Stimulated activated CD8-positive, alpha-beta memory T cell treated with anti-CD3 and anti-CD28 coated beads, Interleukin-2, amount 100 ng/mL, for 1 hour (primary cell): ENCODE results near the gene BIVM.

Experiments used
- DNase-seq, 2 donors: peaks; one replicate each; pipeline ENCODE4 v3.0.0-alpha.2; 2020; ENCODE audit warnings: low read depth in 2 of 2

The BIVM gene

DNA sequence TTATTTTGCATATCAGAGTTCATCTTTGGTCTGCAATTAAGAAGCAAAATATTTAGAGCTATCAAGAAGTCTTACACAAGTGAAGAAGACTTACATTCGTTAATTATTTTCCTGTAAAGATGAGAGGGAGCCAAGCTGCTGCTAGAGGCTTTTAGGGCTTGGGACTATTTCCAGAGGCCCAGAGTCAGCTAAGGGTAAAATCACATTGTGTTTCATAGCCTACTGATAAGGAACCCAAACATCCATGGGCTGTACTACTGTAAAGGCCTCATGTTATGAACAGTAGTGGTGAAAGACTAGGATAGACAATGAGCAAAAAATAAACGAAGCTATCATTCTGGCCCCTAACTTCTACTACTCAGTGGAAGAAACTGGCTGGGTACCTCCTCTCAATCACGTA is 14.4 kb upstream of the BIVM start:
- DNase-seq: no peak

DNA sequence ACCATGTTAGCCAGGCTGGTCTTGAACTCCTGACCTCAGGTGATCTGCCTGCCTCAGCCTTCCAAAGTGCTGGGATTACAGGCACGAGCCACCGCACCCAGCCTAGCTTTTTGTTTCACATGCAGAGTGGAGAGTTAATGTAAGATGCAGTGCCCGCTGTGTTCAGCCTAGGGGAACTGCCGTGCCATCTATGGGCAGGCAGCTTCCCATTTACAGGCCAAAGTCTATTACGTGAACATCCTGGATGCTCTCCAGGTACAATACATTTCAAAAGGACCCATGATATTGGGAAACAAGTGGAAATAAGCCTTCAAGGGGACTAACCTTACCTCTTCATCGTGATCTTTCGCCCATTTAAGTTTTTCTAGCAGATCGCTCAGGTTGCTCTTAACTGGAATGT is 10.2 kb upstream of the BIVM start:
- DNase-seq: no peak

DNA sequence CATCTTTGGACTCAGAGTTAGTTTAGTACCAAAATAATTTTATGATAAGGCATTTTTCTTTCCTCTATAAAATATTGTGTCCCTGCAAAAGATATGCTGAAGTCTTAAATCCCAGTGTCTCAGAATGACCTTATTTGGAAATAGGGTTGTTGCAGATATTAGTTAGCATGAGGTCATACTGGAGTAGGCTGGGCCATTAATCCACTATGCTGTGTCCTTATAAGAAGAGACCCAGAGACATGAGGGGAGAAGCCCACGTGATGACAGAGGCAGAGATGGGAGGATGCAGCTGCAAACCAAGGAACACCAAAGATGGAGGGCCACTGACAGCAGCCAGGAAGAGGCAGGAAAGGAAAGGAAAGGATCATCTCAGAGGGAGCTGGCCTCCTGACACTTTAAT is 6.5 kb upstream of the BIVM start:
- no peak for DNase-seq

DNA sequence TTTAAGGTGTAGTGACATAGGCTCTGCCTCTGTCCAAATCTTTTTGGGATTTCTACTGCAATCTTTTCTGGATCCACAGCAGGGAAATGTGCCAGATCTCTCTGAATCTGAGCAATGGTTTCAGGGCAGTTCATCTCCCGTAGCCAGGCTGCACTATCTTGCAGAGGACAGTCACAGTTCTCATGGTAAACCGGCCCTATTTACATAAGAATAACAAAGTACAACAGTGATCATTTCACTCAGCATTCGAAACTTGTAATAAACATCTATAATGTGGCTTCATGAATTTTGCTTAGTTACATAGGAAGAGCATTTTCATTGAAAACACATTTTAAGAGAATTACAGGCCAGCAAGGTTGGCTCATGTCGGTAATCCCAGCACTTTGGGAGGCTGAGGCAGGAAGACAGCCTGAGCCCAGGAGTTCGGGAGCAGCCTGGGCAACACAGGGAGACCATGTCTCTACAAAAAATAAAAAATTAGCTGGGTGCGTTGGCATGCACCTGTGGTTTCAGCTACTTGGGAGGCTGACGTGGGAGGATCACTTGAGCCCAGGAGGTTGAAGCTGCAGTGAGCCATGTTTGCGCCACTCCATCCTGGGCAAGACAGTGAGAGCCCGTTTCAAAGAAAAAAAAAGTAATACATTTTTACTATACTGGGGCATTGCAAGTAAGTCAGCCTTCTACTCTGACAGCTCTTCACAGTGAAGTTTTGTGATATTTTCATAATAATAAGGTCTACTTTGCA is 5.1 kb upstream of the BIVM start:
- no peak for DNase-seq

DNA sequence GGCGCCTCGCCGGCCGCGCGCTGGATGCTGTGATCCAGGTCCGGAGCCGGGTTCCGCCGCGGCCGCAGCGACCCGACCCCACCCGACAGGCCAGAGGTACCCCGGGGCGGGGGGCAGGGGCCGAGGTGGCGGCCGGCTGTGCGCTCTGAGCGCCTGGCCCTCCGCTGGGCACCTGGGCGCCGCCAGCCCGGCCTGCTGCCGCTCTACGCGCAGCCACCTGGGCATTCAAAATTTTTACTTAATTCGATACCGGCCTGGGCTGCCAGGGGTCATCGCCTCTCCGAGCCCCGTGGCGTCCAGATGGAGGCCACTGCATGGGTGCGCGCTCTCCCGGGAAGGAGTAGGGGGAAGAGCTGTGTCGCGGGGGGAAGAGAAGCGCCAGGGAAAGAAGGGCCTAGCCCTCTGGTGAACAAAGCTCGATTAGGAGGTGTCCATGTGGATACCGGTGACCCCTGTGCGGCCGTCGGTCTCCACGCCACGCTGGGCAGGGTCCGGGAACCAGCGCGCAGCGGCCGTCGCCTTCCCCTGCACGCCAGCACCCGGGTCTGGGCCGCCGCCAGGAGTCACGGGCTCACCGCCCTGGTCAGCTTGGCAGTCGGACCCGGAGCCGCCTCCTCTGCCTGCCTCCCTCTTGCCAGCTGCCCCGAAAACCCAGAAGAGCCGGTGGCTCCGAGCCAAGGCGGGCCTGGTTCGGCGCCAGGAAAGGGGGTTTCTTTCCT is 666 bp downstream of the BIVM start:
- DNase-seq: no peak

DNA sequence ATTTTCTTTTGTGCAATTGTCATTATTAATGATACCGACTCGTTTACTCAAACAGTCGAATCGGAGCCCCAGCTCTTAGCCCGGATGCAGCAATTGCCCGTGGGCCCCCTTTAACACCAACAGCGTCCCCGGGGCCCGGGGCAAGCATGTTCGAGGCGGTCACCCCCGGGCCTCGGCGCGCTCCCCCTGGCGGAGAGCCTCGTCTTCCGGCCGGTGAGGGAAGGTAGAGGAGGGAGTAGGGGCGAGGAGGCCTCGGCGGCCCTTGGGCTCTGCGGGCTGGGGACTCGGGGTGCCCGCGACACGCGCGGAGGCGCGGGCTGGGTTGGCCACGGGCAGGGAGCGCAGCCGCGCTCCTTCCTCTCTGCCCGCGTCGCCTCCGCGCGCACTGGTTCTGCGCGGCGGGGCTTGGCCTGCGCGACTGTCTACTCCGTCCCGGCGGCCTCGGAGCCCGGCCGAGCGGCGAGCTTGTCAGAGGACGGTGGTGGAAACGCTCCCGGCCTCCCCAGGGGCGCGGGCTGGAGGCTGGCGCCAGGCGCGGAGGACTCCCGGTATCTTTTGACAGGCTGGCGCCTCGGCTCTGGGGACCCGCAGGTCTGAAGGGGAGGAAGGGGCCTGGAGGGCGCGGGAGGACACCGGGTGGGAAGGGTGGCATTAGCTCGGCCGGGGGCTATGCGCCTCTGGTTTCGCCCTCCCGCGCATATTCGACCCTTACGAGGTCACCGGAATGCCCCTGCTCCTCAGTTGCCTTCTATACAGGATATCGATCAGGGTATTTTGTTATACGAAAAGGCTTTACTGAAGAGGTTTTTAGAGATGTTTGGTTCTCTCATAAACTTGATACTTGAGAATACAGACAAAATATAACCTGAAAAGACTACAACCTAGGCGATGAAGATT is 1.5 kb downstream of the BIVM start:
- DNase-seq: peak; percentile 60 to 72

DNA sequence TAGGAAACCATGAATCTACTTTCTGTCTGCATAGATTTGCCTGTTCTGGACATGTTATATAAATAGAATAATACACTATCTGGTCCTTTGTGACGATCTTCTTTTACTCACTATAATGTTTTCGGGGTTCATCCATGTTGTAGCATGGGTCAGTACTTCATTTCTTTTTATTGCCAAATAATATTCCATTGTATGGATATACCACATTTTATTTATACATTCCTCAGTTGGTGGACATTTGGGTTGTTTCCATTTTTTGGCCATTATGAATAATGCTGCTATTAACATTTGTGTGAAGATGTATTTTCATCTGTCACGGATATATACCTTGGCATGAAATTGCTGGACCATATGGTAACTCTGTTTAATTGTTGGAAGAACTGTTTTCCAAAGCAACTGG is 6.8 kb downstream of the BIVM start:
- no peak for DNase-seq

DNA sequence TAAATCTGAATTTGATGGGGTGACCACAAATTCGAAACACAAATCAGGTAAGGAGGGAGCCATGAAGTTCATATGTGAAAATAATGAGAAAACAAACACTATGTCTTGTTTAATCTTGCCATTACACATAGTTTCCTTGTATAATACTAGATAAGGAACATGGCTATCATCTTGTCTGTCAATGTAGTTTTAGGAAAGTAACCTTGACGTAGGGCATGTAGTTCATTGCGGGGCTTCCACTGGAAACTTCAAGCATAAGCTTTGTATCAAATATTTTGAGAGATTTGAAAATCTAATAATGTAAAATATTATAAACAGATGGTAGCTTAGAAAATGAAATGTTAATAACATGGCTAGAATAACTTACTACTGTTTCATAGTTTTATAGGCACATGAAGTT is 8.8 kb downstream of the BIVM start:
- DNase-seq: no peak

DNA sequence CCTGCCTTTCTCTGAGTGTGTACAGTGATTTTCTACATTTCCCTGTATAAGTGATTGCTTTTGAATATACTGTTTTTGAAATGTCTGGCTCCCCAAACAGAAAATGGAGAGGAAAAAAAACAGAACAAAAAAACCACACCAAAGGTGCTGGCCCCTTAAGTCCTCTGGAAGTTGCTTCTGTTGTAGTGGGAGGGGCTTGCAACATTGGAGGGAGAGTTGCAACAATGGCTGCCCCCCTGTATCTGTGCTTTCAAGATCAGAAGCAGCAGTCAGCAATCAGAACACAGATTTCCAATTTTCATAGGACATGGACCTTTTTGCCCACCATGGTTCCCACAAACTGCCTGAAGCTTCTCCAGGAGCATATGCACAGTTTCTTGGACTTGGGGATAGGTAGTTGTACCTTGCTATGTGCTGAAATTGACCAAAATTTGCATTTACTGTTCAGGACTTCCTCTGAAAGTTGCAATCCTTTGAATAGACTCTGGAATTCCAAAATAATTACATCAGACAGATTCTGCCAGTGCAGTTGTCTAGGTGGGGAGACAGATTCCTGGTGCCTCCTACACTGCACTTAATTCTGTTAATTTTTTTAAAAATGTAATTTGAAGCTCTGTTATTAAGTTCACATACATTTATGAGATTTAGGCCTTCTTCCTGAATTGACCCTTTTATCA is 13.8 kb downstream of the BIVM start:
- no peak for DNase-seq

DNA sequence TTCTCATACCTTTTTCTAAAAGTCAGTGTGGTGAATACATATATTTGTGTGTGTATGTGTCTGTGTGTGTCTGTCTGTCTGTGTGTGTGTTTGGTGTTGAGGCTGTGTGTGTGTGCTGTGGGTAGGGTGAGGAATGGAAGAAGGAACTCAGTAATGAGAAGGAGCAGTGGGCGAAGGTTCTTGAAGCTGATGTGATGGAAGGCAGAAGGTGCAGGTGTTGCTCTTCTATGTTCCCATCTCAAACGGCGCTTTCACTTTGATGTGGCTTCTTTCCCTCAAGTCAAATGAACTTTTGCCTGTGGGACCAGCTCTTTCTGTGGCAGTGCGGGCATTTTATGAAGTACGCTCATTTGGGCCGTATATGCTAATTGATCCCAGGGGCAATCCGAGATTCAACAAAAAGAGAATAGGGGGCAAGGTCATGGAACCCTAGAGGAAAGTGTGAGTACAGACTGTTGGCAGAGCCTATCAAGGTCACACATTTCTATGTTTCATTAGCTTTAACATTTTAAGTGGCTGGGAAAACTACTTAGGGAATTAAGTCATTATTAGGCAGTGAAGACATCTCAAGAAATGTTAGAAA is 15.2 kb downstream of the BIVM start:
- no peak for DNase-seq

DNA sequence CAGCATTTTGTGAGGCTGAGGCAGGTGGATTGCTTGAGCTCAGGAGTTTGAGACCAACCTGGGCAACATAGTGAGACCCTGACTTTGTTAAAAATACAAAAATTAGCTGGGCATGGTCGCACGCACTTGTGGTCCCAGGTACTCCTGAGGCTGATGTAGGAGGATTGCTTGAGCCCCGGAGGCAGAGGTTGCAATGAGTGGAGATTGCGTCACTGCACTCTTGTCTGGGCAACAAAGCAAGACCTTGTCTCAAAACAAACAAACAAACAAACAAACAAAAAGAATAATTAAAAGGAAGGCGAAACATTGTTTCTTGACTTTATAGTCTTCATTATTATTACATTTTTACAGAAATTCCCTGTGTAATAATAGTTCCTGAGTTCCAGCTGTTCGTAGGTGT is 15.9 kb downstream of the BIVM start:
- DNase-seq: no peak

DNA sequence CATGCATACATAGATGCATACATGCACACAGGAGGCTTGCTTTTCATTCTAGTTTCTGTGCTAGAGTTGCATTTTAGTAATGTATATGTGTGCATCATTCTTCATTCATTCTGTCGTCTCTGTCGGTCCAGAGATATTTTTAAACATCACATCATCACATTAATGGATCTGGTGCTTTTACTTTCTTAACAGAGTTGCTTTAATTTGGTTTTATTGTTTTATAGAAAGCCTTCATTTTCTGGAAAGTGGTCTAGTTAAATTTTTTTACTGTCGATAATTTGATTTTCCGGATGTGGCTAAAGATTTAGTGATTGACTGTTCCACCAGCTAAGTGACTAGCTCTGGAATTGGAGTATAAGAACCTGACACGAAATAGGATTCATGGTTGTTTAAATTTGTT is 16.9 kb downstream of the BIVM start:
- DNase-seq: no peak

DNA sequence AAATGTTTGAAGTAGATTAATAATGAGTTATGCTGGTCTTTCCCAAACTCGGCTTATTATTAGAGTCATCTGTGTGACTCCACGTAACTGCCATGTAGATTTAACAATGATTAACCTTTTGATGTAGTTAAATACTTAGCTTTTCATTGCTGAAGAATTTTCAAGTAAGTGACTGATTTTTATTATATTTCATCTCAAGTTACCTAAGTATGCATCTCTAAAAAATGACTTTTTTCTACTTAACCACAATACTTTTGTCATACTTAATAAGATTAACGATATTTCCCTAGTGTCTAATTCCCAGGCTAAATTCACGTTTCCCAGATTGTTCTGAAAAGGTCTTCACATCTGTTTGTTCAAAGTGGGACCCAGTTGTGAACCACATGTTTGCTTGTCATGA is 17.8 kb downstream of the BIVM start:
- DNase-seq: no peak

DNA sequence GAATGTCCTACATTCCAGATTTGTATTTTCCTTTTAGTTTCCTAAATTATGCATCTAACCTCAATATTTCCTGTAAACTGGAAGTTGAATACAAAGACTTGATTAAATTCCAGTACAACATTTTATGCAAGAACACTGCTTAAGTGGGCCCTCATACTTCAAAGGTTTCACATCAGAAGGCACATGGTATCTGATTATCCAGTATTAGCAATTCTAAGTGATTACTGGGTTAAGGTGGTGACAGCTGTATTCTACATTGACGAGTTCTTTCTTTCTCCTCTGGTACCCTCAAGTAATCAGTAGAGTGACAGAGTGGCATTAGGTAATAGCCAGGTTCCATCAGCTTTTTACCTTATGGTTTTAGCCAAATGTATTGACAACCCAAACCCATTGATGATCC is 18.3 kb downstream of the BIVM start:
- no peak for DNase-seq

DNA sequence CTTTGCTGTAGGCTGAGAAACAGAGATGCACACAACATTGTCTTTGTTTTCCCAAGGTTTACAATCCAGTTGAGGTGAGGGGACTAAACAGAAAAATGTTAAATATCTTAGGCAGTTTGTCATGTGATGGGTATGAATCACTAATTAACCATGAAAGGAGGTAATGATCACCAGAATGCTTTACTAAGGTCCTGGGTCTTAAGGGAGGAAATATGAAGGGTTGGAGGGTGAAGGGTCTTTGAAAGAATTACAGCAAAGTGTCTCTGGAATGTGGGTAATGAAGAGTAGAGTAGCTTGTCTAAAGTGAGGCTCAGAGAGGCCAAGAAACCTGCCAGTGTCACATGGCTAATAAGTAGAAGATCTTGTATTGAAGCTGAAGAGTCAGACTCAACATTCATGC is 19.0 kb downstream of the BIVM start:
- no peak for DNase-seq

DNA sequence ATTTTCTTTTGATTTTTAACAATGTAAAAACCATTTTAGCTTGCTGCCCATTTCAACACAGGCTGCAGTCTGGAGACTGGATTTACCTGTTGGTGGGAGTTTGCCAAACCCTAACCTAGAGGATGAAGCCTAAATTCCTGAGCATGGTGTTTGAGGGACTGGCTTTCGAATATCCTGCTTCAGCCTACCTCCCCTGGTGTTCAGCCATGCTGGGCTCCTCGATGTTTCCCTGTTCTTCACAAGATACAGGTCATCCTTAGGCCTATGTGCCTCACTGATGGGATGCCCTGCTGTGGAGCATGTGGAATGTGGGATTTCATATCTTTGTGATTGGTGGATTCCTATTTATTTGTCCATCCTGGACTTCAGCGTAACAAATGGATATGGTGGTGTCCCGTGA is 26.5 kb downstream of the BIVM start:
- no peak for DNase-seq

DNA sequence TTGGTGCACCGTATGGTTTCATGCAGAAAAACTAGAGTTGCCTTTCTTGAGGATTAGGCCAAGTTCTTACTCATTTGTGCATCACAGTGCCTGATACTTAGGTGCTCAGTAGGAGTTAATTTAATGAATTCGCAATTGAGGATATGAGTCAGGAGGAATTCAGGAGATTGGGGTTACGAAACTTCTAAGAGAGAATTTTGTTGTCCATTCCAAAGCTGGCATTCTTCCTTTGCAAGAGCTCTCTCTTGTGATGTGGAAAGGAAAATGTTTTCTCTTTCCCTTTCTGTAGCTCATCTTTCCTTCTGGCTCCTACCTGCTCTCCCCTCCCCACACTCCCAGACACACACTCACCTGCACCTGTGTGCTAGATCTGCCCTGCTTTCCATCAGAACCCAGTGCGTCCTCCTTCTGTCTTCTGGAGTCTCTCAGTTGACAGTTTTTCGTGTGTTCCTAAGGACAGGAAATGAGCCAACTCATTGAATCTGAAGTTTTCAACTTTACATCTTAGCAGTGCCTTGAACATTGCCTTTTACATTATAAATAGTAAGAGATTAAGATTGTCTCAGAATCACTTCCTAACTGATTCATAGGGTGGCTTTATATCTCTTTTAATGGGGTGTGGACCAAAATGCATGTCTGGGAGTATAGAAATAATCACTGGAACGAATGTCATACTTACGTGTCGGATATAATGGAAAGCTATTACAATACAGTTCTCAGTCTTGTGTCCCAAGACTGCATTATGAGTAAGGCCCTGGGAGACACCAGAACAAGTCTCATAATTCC is 27.2 kb downstream of the BIVM start:
- no peak for DNase-seq

DNA sequence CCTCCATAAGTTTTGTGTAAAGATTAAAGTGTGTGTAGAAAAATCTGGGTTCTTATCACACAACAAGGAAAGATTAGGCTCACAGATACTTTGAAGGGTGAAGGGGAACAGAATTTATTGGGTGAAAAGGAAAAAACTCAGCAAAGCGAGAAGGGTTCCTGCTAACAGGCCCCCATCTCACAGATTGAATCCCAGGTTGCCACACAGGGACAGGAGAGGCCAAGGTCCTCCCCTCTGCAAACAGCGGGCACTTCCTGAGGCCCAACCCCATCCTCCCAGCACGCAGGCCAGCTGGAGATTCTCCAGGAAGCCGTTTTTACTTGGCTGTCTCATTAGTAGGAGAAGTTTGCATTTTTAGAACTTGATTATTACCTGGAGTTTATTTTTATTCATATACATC is 31.7 kb downstream of the BIVM start:
- no peak for DNase-seq

DNA sequence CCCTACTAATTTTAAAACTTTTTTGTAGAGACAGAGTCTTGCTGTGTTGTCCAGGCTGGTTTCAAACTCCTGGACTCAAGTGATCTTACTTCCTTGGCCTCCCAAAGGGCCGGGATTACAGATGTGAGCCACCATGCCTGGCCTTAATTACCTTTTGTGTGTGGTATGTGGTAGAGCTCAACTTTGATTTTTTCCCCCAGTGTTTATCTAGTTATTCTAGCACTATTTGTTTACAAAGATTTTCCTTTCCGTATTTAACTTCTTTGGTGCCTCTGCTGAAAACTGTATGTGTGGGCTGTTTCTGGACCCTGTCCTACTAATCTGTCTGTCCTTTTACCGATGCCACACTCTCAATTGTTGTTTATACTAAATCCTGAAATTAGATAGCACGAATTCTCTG is 37.6 kb downstream of the BIVM start:
- DNase-seq: no peak

DNA sequence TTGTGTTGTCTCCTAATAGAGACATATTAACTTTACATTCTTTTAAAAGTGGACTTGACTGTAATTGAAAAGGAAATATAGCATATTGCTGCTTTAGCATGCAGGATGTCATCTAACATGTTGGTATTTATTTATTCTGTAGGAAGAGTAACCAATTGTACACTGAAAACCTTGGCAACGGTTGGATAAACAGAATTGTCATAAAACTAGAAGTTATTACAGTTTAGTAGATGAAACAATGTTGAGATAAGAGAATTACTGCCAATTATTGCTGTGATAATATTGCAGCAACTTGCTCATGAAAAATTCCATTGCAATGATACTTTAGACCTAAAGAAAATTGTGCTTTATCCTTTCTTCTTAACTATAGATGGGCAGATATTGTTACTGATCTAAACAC is 39.4 kb downstream of the BIVM start:
- no peak for DNase-seq

DNA sequence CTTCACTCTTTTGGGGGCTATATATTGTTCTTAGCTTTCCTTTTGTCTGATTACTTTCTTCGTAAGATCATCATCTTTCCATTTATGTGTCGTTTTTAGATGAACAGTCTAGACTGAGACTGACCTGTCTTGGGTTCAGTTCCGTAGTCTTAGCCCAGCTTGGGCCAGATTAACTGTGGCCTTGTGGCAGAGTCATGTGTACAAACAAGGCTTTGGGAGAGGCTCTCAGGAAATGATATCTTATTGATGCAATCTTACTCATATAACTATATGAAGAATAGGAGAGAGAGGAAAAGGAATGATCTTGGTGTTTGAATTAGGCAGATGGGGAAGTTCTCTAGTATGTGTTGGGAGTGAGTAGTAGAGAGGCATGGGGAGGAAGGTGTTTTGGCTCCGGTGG is 40.1 kb downstream of the BIVM start:
- DNase-seq: no peak
